ENCODE data around the gene INPPL1.
"Not testable (repeated sequence)": the region's sequence is repeated elsewhere in the genome, so short reads cannot be mapped to it uniquely, and the experiment has no call there.

The INPPL1 gene

GRCh38 chr11:72224564-72225410 is at the start of gene INPPL1:
TSS of gene INPPL1 (plus strand) at chr11:72224767. CDS start at chr11:72224985, 218 bp downstream.
- in situ Hi-C loops (cut with MboI; ENCODE audit: low sequenced_read_pairs): no loop called here

- in situ Hi-C loops (cut with MboI; ENCODE audit: low sequenced_read_pairs): no loop called here
These were observed 46.9 kb upstream of the INPPL1 start for GRCh38 chr11:72177656-72178055.

- in situ Hi-C loops (cut with MboI; ENCODE audit: low sequenced_read_pairs): no loop called here
These were observed 45.3 kb upstream of the INPPL1 start for GRCh38 chr11:72179049-72179803.

GRCh38 chr11:72179804-72180396 is 44.7 kb upstream of the INPPL1 start:
- in situ Hi-C loops (cut with MboI; ENCODE audit: low sequenced_read_pairs): no loop called here

GRCh38 chr11:72180892-72181552 is 43.5 kb upstream of the INPPL1 start:
- in situ Hi-C loops (cut with MboI; ENCODE audit: low sequenced_read_pairs): not testable (repeated sequence)

- in situ Hi-C loops (cut with MboI; ENCODE audit: low sequenced_read_pairs): not testable (repeated sequence)
These were observed 43.0 kb upstream of the INPPL1 start for GRCh38 chr11:72181553-72181958.

GRCh38 chr11:72188267-72188666 is 36.3 kb upstream of the INPPL1 start:
- in situ Hi-C loops (cut with MboI; ENCODE audit: low sequenced_read_pairs): no loop called here

- in situ Hi-C loops (cut with MboI; ENCODE audit: low sequenced_read_pairs): no loop called here
These were observed 34.9 kb upstream of the INPPL1 start for GRCh38 chr11:72189455-72190250.

- in situ Hi-C loops (cut with MboI; ENCODE audit: low sequenced_read_pairs): no loop called here
These were observed 33.9 kb upstream of the INPPL1 start for GRCh38 chr11:72190631-72191071.

GRCh38 chr11:72191961-72192381 is 32.6 kb upstream of the INPPL1 start, which contains the start of gene FOLR1:
TSS of gene FOLR1 (plus strand) at chr11:72192140. CDS start at chr11:72192174, 34 bp downstream.
- in situ Hi-C loops (cut with MboI; ENCODE audit: low sequenced_read_pairs): no loop called here

- in situ Hi-C loops (cut with MboI; ENCODE audit: low sequenced_read_pairs): no loop called here
These were observed 28.9 kb upstream of the INPPL1 start for GRCh38 chr11:72195518-72196270.

GRCh38 chr11:72201445-72201844 is 23.1 kb upstream of the INPPL1 start:
- in situ Hi-C loops (cut with MboI; ENCODE audit: low sequenced_read_pairs): not testable (repeated sequence)

GRCh38 chr11:72202571-72202970 is 22.0 kb upstream of the INPPL1 start:
- in situ Hi-C loops (cut with MboI; ENCODE audit: low sequenced_read_pairs): no loop called here

GRCh38 chr11:72203163-72203562 is 21.4 kb upstream of the INPPL1 start:
- in situ Hi-C loops (cut with MboI; ENCODE audit: low sequenced_read_pairs): no loop called here

GRCh38 chr11:72204886-72205285 is 19.7 kb upstream of the INPPL1 start:
- in situ Hi-C loops (cut with MboI; ENCODE audit: low sequenced_read_pairs): no loop called here

- in situ Hi-C loops (cut with MboI; ENCODE audit: low sequenced_read_pairs): not testable (repeated sequence)
These were observed 17.8 kb upstream of the INPPL1 start for GRCh38 chr11:72206794-72207193.

- in situ Hi-C loops (cut with MboI; ENCODE audit: low sequenced_read_pairs): no loop called here
These were observed 16.3 kb upstream of the INPPL1 start for GRCh38 chr11:72208281-72208680.

- in situ Hi-C loops (cut with MboI; ENCODE audit: low sequenced_read_pairs): no loop called here
These were observed 15.5 kb upstream of the INPPL1 start for GRCh38 chr11:72209101-72209500.

GRCh38 chr11:72216638-72217037 is 7.9 kb upstream of the INPPL1 start, which contains the start of gene FOLR2:
TSS of gene FOLR2 (plus strand) at chr11:72216794. CDS start at chr11:72218585, 1,791 bp downstream.
- in situ Hi-C loops (cut with MboI; ENCODE audit: low sequenced_read_pairs): no loop called here
